Erythroblast (primary cell): Measurements from ENCODE around the gene RNF167.

Experiments
- GATA1 ChIP-seq: IDR thresholded peaks from 2 replicates; pipeline ENCODE4 v1.6.1; 2011; ENCODE audit warnings: low read depth, mild to moderate bottlenecking, control low read depth, low read length, moderate library complexity
- POLR2A ChIP-seq: IDR thresholded peaks from 2 replicates; pipeline ENCODE4 v1.6.1; 2011; ENCODE audit warnings: mild to moderate bottlenecking, low read length

DNA sequence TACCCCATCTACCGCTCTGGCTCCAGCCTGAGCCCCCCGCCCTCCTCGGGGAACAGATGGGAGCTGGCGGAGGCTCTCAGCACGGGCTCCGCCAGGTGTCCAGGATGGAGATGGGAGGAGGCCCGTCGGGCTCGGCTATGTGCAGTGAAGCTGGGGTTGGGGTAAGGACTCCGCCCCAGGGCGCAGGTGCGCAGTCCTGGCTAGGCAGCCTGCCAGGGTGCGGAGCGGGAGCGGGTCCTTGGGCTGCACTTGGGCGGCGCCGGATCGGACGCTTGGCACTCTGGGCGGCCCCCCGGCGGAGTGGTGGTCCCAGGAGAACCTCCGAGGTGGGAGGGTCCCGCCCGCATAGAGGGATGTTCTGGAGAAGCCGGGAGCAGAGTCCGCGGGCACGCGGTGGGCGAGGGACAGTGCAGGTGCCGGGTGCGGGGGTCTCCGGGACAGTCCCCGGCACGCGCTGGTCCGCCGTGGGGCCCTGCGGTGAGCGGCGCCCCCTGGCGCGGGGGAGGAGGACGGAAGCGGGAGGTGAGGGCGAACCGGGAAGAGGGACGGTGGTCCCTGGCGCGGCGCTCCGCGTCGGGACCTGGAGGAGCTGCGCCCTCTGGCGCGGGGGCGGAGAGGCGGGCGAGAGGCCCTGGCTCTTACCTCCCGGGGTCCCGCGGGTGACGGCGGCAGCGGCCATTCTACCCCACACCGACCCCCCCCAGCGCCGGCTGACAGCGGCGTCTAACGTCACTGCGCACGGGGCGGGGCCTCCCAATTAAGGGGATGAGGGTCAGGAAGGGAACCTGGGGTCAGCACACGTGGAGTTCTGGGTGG lies 47.1 kb downstream of the RNF167 start, which contains the start of gene CAMTA2:
- TF ChIP-seq POLR2A, result peak; percentile 77
- TF ChIP-seq GATA1, result no peak
